Large intestine (tissue), 3 donors: Measurements from ENCODE around the gene PILRB. TPM values are rescaled to one million over a fixed set of nuclear protein-coding genes. Genes with fewer than 3 reads are reported as not detected.
A peak's percentile ranks its signal among the peaks of the same experiment; 100 is the strongest.
"Not testable (repeated sequence)": the region's sequence is repeated elsewhere in the genome, so short reads cannot be mapped to it uniquely, and the experiment has no call there.

ENCODE experiments used
- DNase-seq, 2 donors: peaks; one replicate each; pipeline versions ENCODE4 v3.0.0 to v3.0.0-alpha.2; 2013
- H3K27ac ChIP-seq: one replicate; pipeline ENCODE4 v1.5.1; 2013; ENCODE audit warnings: low read length
- H3K27me3 ChIP-seq: 2 replicates; pipeline ENCODE4 v1.6.1; 2013; ENCODE audit warnings: low read length; ENCODE audit not compliant: control insufficient read depth, insufficient read depth
- H3K36me3 ChIP-seq: 2 replicates; pipeline ENCODE4 v1.6.1; 2013; ENCODE audit warnings: low read length; ENCODE audit not compliant: control insufficient read depth, insufficient read depth
- H3K4me1 ChIP-seq: one replicate; pipeline ENCODE4 v1.6.1; 2013; ENCODE audit warnings: low read length; ENCODE audit not compliant: control insufficient read depth, insufficient read depth
- H3K4me3 ChIP-seq: one replicate; pipeline ENCODE4 v1.5.1; 2013; ENCODE audit warnings: low read length
- H3K9me3 ChIP-seq: one replicate; pipeline ENCODE4 v1.6.1; 2013; ENCODE audit warnings: mild to moderate bottlenecking, low read depth, low read length, moderate library complexity; ENCODE audit not compliant: control insufficient read depth
- WGBS: methylation state at CpG from one replicate; pipeline ENCODE4 v1.1.5; 2013; ENCODE audit warnings: low lambda C conversion rate; ENCODE audit not compliant: insufficient coverage; 5-methylcytosine and 5-hydroxymethylcytosine counted together
- polyA plus RNA-seq: library from polyadenylated mRNA; unstranded; fragments of 120-200 nt; gene quantifications from one replicate; pipeline ENCODE4 v1.2.1, GENCODE V29; 2013

Gene PILRB
- polyA plus RNA-seq, 1 donor = 64.8 TPM

- Histone ChIP-seq H3K36me3 (peaks cover 28% of the 10 kb centered on the region), H3K4me3 (no peak overlapping the region), H3K4me1 (no peaks in the 10 kb centered on the region), H3K27ac (no peak overlapping the region), H3K27me3 (no peaks in the 10 kb centered on the region), H3K9me3 (no peaks in the 10 kb centered on the region)
- DNase-seq = no peak
- no CpG with 5 or more reads among the region's 8 CpGs for WGBS
These were observed 9.3 kb downstream of the PILRB start for GRCh38 chr7:100367251-100367620.

- WGBS = 40% methylated on average over 1 of the region's 12 CpGs
- Histone ChIP-seq H3K4me3 (no peak overlapping the region), H3K36me3 (peaks cover 21% of the 10 kb centered on the region), H3K4me1 (no peaks in the 10 kb centered on the region), H3K27me3 (no peaks in the 10 kb centered on the region), H3K9me3 (no peaks in the 10 kb centered on the region), H3K27ac (no peak overlapping the region)
- no peak for DNase-seq
These were observed 10.0 kb downstream of the PILRB start for GRCh38 chr7:100367676-100368613.

GRCh38 chr7:100369105-100369504 lies 11.2 kb downstream of the PILRB start:
- Histone ChIP-seq H3K27ac (no peak overlapping the region), H3K9me3 (no peaks in the 10 kb centered on the region), H3K4me3 (no peak overlapping the region), H3K36me3 (peaks cover 18% of the 10 kb centered on the region), H3K27me3 (no peaks in the 10 kb centered on the region), H3K4me1 (no peaks in the 10 kb centered on the region)
- peak in 1 of 2 donors; percentile 31 for DNase-seq
- no CpG with 5 or more reads among the region's 6 CpGs for WGBS

GRCh38 chr7:100370303-100370702 lies 12.4 kb downstream of the PILRB start:
- no peaks in the 10 kb centered on the region for H3K9me3 ChIP-seq
- H3K36me3 ChIP-seq = peaks cover 9% of the 10 kb centered on the region
- DNase-seq = no peak
- no CpG with 5 or more reads among the region's 4 CpGs for WGBS
- no peak overlapping the region for H3K27ac ChIP-seq
- H3K4me3 ChIP-seq = no peak overlapping the region
- no peaks in the 10 kb centered on the region for H3K4me1 ChIP-seq
- H3K27me3 ChIP-seq = no peaks in the 10 kb centered on the region

- H3K4me1 ChIP-seq = no peaks in the 10 kb centered on the region
- H3K4me3 ChIP-seq = no peak overlapping the region
- no peak overlapping the region for H3K27ac ChIP-seq
- no peaks in the 10 kb centered on the region for H3K9me3 ChIP-seq
- DNase-seq = no peak
- WGBS = no CpG with 5 or more reads among the region's 6 CpGs
- H3K27me3 ChIP-seq = no peaks in the 10 kb centered on the region
- peaks cover 9% of the 10 kb centered on the region for H3K36me3 ChIP-seq
These were observed 12.8 kb downstream of the PILRB start for GRCh38 chr7:100370746-100371145.

- no peaks in the 10 kb centered on the region for H3K27me3 ChIP-seq
- peaks cover 9% of the 10 kb centered on the region for H3K36me3 ChIP-seq
- no peak overlapping the region for H3K4me3 ChIP-seq
- no peak overlapping the region for H3K27ac ChIP-seq
- no CpG with 5 or more reads among the region's 7 CpGs for WGBS
- no peaks in the 10 kb centered on the region for H3K4me1 ChIP-seq
- no peaks in the 10 kb centered on the region for H3K9me3 ChIP-seq
- no peak for DNase-seq
These were observed 13.7 kb downstream of the PILRB start for GRCh38 chr7:100371561-100372171.

- no CpG with 5 or more reads among the region's 8 CpGs for WGBS
- Histone ChIP-seq H3K36me3 (peaks cover 7% of the 10 kb centered on the region), H3K27ac (no peak overlapping the region), H3K27me3 (no peaks in the 10 kb centered on the region), H3K9me3 (no peaks in the 10 kb centered on the region), H3K4me3 (no peak overlapping the region), H3K4me1 (no peaks in the 10 kb centered on the region)
- no peak for DNase-seq
These were observed 14.3 kb downstream of the PILRB start for GRCh38 chr7:100372256-100372655.

- no peak overlapping the region for H3K4me3 ChIP-seq
- DNase-seq = no peak
- no peaks in the 10 kb centered on the region for H3K9me3 ChIP-seq
- peaks cover 4% of the 10 kb centered on the region for H3K36me3 ChIP-seq
- no peaks in the 10 kb centered on the region for H3K4me1 ChIP-seq
- no peaks in the 10 kb centered on the region for H3K27me3 ChIP-seq
- WGBS = no CpG with 5 or more reads among the region's 6 CpGs
- H3K27ac ChIP-seq = no peak overlapping the region
These were observed 14.8 kb downstream of the PILRB start for GRCh38 chr7:100372694-100373093.

- no CpG with 5 or more reads among the region's 12 CpGs for WGBS
- no peaks in the 10 kb centered on the region for H3K4me1 ChIP-seq
- H3K27ac ChIP-seq = no peak within 1 kb of the TSS
- DNase-seq = no peak
- H3K4me3 ChIP-seq = no peak within 1 kb of the TSS
- no peaks in the 10 kb centered on the region for H3K9me3 ChIP-seq
- H3K36me3 ChIP-seq = peaks cover 3% of the 10 kb centered on the region
- no peaks in the 10 kb centered on the region for H3K27me3 ChIP-seq
These were observed 15.4 kb downstream of the PILRB start, which contains the start of gene PILRA for GRCh38 chr7:100373261-100373831. PILRA (plus strand) TSS chr7:100373487; CDS start chr7:100373657, 170 bp downstream.

GRCh38 chr7:100373870-100374598 lies 16.1 kb downstream of the PILRB start:
- H3K36me3 ChIP-seq, DNase-seq, H3K4me3 ChIP-seq, H3K27me3 ChIP-seq, H3K9me3 ChIP-seq, H3K27ac ChIP-seq, H3K4me1 ChIP-seq: not testable (repeated sequence)
- 79% methylated on average over 2 of the region's 15 CpGs for WGBS
